ENCODE data around the gene RBSN.

RBSN gene

GRCh38 chr3:15098503-15099363, at the start of gene RBSN (continued):
- TF ChIP-seq ZNF280D (tag by site-specific recombination; IDR thresholded peaks at IDR 0.05) (peak; percentile 70; the same call in 1 of the 2 replicates), ZNF214 (tag by site-specific recombination; IDR thresholded peaks at IDR 0.05; ENCODE audit: borderline replicate concordance) (no peak), IKZF3 (tag by site-specific recombination; IDR thresholded peaks at IDR 0.05) (no peak), ZNF792 (tag by site-specific recombination; IDR thresholded peaks at IDR 0.05) (peak; percentile 86), ZNF624 (tag by site-specific recombination; IDR thresholded peaks at IDR 0.05) (peak; percentile 70), ZNF692 (tag by site-specific recombination; IDR thresholded peaks at IDR 0.05) (peak; percentile 76), ZFHX2 (tag by site-specific recombination; conservative IDR thresholded peaks at IDR 0.05) (peak; percentile 100), ZNF843 (tag by site-specific recombination; IDR thresholded peaks at IDR 0.05) (peak; percentile 37; the same call in 1 of the 2 replicates), ZBTB8A (tag by site-specific recombination; IDR thresholded peaks at IDR 0.05) (peak; percentile 88), ZSCAN16 (tag by site-specific recombination; IDR thresholded peaks at IDR 0.05) (0 out of 2 replicates have a peak, but pooled peaks have one; percentile 68), OVOL3 (tag by site-specific recombination; IDR thresholded peaks at IDR 0.05) (peak; percentile 60), ZNF2 (tag by site-specific recombination; IDR thresholded peaks at IDR 0.05) (peak; percentile 94), ZNF24 (tag by site-specific recombination; IDR thresholded peaks at IDR 0.05) (peak; percentile 81), SETDB1 (IDR thresholded peaks at IDR 0.05; ENCODE audit: insufficient read length, low read length) (peak; percentile 55), ZNF768 (tag by site-specific recombination; IDR thresholded peaks at IDR 0.05) (no peak; the same call in 1 of the 2 replicates), YY1 (tag by site-specific recombination; IDR thresholded peaks at IDR 0.05) (peak; percentile 97), ZNF133 (tag by site-specific recombination; IDR thresholded peaks at IDR 0.05) (peak; percentile 57; the same call in 1 of the 2 replicates), WT1 (tag by site-specific recombination; IDR thresholded peaks at IDR 0.05) (peak; percentile 59; the same call in 1 of the 2 replicates), ZNF416 (tag by site-specific recombination; IDR thresholded peaks at IDR 0.05) (no peak), ZFP41 (tag by site-specific recombination; IDR thresholded peaks at IDR 0.05; ENCODE audit: borderline replicate concordance) (no peak), SP3 (tag by site-specific recombination; IDR thresholded peaks at IDR 0.05) (peak; percentile 96), ZSCAN4 (tag by site-specific recombination; IDR thresholded peaks at IDR 0.05) (peak; percentile 94), KLF17 (tag by site-specific recombination; IDR thresholded peaks at IDR 0.05) (peak; percentile 96), ZNF449 (tag by site-specific recombination; IDR thresholded peaks at IDR 0.05) (peak; percentile 58), ZBTB44 (tag by site-specific recombination; IDR thresholded peaks at IDR 0.05) (peak; percentile 34; the same call in 1 of the 2 replicates), ZSCAN18 (tag by site-specific recombination; IDR thresholded peaks at IDR 0.05) (peak; percentile 46; the same call in 1 of the 2 replicates), RBAK (tag by site-specific recombination; IDR thresholded peaks at IDR 0.05) (peak; percentile 15; the same call in 1 of the 2 replicates), ZBTB1 (tag by site-specific recombination; IDR thresholded peaks at IDR 0.05) (0 out of 2 replicates have a peak, but pooled peaks have one; percentile 20)

Measured in HEK293 (cell line).